HL-60 (cell line): Measurements from ENCODE around the gene ANO10.

Experiments used
- DNase-seq, 2 experiments: peaks; one replicate each; pipeline ENCODE4 v3.0.0-alpha.2; 2010 to 2020; ENCODE audit warnings: low read depth in 1 of 2, low spot score in 1 of 2
- H3K27ac ChIP-seq: fragments of 250-450 bp; sonication (Bioruptor Pico); replicated peaks from 2 replicates; pipeline ENCODE4 v1.5.1; 2020; ENCODE audit warnings: mild to moderate bottlenecking, moderate library complexity
- H3K27me3 ChIP-seq: fragments of 250-450 bp; sonication (Bioruptor Pico); 2 replicates; pipeline ENCODE4 v1.5.1; 2021; ENCODE audit warnings: mild to moderate bottlenecking, moderate library complexity; ENCODE audit not compliant: insufficient read depth, poor library complexity, severe bottlenecking
- H3K4me3 ChIP-seq: replicated peaks from 2 replicates; pipeline ENCODE4 v1.5.1; 2011; ENCODE audit warnings: mild to moderate bottlenecking, control low read depth, low read length; ENCODE audit not compliant: insufficient read depth
- GABPA ChIP-seq: IDR thresholded peaks from 2 replicates; pipeline ENCODE4 v1.6.1; 2012; ENCODE audit warnings: low read depth
- POLR2AphosphoS5 ChIP-seq: IDR thresholded peaks from 2 replicates; pipeline ENCODE4 v1.6.1; 2012; ENCODE audit warnings: low read depth
- SPI1 ChIP-seq: IDR thresholded peaks from 2 replicates; pipeline ENCODE4 v1.6.1; 2012; ENCODE audit warnings: low read depth, mild to moderate bottlenecking, borderline replicate concordance
- TF ChIP-seq, protein P1 (sequence below): IDR thresholded peaks from one replicate; pipeline ENCODE4 v1.5.1; 2011; ENCODE audit warnings: low read length, control low read depth, inconsistent platforms; ENCODE audit not compliant: insufficient read depth
- TF ChIP-seq, protein P2 (sequence below): IDR thresholded peaks from 2 replicates; pipeline ENCODE4 v1.6.1; 2012; ENCODE audit warnings: low read depth; ENCODE audit not compliant: insufficient replicate concordance

The ANO10 gene

DNA sequence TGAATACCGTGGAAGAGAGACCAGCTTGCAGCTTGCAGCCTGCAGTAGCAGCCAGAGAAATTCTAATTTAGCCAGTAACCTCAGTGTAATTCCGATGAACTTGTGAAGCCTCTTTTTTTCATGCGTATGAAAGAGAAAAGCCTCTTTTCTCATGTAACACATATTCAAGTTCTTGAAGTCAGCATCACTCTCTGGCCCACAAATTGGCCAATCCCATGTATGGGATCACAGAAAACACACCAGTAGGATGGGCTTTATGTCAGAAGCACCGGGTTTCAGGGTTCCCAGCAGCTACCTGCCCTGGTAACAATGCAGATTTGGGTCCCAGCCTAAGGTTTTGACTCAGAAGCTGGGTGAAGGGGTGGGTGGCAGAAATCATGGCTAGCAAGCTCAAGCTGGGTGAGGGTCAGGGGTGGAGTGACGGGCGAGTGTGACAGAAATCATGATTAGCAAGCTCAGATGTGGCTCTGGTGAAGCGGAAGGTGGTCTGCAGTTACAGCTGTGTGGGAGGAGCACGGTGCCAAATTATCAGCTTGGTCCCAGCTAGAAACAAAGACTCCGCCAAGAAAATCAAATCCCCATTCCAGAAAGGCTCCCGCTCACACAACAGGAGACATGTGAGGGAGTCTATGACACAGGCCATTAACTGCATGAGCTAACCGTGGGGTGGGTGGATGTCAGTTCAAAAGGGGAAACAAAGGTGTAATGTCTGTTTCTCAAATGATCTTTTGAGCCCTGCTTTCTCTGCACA lies 248.8 kb downstream of the ANO10 start:
- DNase-seq = no peak
- TF ChIP-seq SPI1 (no peak), GABPA (no peak), POLR2AphosphoS5 (no peak)
- TF ChIP-seq, protein P1, sequence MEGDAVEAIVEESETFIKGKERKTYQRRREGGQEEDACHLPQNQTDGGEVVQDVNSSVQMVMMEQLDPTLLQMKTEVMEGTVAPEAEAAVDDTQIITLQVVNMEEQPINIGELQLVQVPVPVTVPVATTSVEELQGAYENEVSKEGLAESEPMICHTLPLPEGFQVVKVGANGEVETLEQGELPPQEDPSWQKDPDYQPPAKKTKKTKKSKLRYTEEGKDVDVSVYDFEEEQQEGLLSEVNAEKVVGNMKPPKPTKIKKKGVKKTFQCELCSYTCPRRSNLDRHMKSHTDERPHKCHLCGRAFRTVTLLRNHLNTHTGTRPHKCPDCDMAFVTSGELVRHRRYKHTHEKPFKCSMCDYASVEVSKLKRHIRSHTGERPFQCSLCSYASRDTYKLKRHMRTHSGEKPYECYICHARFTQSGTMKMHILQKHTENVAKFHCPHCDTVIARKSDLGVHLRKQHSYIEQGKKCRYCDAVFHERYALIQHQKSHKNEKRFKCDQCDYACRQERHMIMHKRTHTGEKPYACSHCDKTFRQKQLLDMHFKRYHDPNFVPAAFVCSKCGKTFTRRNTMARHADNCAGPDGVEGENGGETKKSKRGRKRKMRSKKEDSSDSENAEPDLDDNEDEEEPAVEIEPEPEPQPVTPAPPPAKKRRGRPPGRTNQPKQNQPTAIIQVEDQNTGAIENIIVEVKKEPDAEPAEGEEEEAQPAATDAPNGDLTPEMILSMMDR = no peak
- TF ChIP-seq, protein P2, sequence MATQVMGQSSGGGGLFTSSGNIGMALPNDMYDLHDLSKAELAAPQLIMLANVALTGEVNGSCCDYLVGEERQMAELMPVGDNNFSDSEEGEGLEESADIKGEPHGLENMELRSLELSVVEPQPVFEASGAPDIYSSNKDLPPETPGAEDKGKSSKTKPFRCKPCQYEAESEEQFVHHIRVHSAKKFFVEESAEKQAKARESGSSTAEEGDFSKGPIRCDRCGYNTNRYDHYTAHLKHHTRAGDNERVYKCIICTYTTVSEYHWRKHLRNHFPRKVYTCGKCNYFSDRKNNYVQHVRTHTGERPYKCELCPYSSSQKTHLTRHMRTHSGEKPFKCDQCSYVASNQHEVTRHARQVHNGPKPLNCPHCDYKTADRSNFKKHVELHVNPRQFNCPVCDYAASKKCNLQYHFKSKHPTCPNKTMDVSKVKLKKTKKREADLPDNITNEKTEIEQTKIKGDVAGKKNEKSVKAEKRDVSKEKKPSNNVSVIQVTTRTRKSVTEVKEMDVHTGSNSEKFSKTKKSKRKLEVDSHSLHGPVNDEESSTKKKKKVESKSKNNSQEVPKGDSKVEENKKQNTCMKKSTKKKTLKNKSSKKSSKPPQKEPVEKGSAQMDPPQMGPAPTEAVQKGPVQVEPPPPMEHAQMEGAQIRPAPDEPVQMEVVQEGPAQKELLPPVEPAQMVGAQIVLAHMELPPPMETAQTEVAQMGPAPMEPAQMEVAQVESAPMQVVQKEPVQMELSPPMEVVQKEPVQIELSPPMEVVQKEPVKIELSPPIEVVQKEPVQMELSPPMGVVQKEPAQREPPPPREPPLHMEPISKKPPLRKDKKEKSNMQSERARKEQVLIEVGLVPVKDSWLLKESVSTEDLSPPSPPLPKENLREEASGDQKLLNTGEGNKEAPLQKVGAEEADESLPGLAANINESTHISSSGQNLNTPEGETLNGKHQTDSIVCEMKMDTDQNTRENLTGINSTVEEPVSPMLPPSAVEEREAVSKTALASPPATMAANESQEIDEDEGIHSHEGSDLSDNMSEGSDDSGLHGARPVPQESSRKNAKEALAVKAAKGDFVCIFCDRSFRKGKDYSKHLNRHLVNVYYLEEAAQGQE = no peak
- no peak overlapping the region for H3K27ac ChIP-seq

GRCh38 chr3:43372007-43372740 lies 249.6 kb downstream of the ANO10 start:
- Histone ChIP-seq H3K27ac (no peak overlapping the region), H3K27me3 (no peaks in the 10 kb centered on the region), H3K4me3 (no peak overlapping the region)
- DNase-seq = no peak
- TF ChIP-seq GABPA (no peak), SPI1 (no peak), POLR2AphosphoS5 (no peak)
- TF ChIP-seq, protein P2 = no peak
- TF ChIP-seq, protein P1 = no peak

More for the DNA sequence above, 248.8 kb downstream of the ANO10 start:
- Histone ChIP-seq H3K4me3 (no peak overlapping the region), H3K27me3 (no peaks in the 10 kb centered on the region)

GRCh38 chr3:43371494-43371893 lies 250.3 kb downstream of the ANO10 start:
- H3K4me3 ChIP-seq = no peak overlapping the region
- DNase-seq = no peak
- no peaks in the 10 kb centered on the region for H3K27me3 ChIP-seq
- TF ChIP-seq POLR2AphosphoS5 (no peak), SPI1 (no peak), GABPA (no peak)
- TF ChIP-seq, protein P1 = no peak
- TF ChIP-seq, protein P2 = no peak
- no peak overlapping the region for H3K27ac ChIP-seq
